ENCODE results near the gene MYCBP. TPM values are rescaled to one million over a fixed set of nuclear protein-coding genes. Genes with fewer than 3 reads are reported as not detected.
A peak's percentile ranks its signal among the peaks of the same experiment; 100 is the strongest.

Gene MYCBP
- total and polyA plus RNA-seq, 8 donors: 2.2 to 111 (median 13.8) TPM

GRCh38 chr1:38892976-38893375, 19.8 kb upstream of the MYCBP start:
- H3K36me3 ChIP-seq: peaks cover 0 to 8% (median 4%) of the 10 kb centered on the region in 4 donors
- no peaks in the 10 kb centered on the region for H3K4me1 ChIP-seq
- no peak overlapping the region for H3K4me3 ChIP-seq
- intact Hi-C loops (cut with DNase I; ENCODE audit: low total_unique reads): no loop called here
- no peak overlapping the region for H3K27ac ChIP-seq
- TF ChIP-seq EP300 (IDR thresholded peaks at IDR 0.05) (no peak), POLR2AphosphoS5 (IDR thresholded peaks at IDR 0.05) (no peak), CTCF (IDR thresholded peaks at IDR 0.05) (no peak)
- H3K9me3 ChIP-seq: no peaks in the 10 kb centered on the region
- no peaks in the 10 kb centered on the region for H3K27me3 ChIP-seq
- DNase-seq: no peak
- 68 to 89% (median 83%) methylated on average over 1 of the region's 1 CpG for WGBS, 5 donors

GRCh38 chr1:38891753-38892152, 18.6 kb upstream of the MYCBP start:
- no peak overlapping the region for H3K4me3 ChIP-seq
- peak in 1 of 2 donors; percentile 14 for DNase-seq
- WGBS, 5 donors: 87 to 97% (median 90%) methylated on average over 1 of the region's 1 CpG
- no peaks in the 10 kb centered on the region for H3K9me3 ChIP-seq
- no peak overlapping the region for H3K27ac ChIP-seq
- no peaks in the 10 kb centered on the region for H3K27me3 ChIP-seq
- intact Hi-C loops (cut with DNase I; ENCODE audit: low total_unique reads): no loop called here
- peaks cover 0 to 13% (median 4%) of the 10 kb centered on the region in 4 donors for H3K36me3 ChIP-seq
- no peaks in the 10 kb centered on the region for H3K4me1 ChIP-seq
- no peak for TF ChIP-seq POLR2A (IDR thresholded peaks at IDR 0.05)

- Histone ChIP-seq H3K36me3 (peaks cover 0 to 13% (median 4%) of the 10 kb centered on the region in 4 donors), H3K4me1 (no peaks in the 10 kb centered on the region), H3K27me3 (no peaks in the 10 kb centered on the region), H3K9me3 (no peaks in the 10 kb centered on the region), H3K4me3 (no peak overlapping the region), H3K27ac (no peak overlapping the region)
- DNase-seq: no peak
- 68 to 93% (median 73%) methylated on average over 5 of the region's 5 CpGs for WGBS, 5 donors
- intact Hi-C loops (cut with DNase I; ENCODE audit: low total_unique reads): no loop called here
- no peak for TF ChIP-seq CTCF (IDR thresholded peaks at IDR 0.05)
- no peak for TF ChIP-seq POLR2AphosphoS5 (IDR thresholded peaks at IDR 0.05)
- TF ChIP-seq EP300 (IDR thresholded peaks at IDR 0.05): no peak
- TF ChIP-seq POLR2A (IDR thresholded peaks at IDR 0.05): no peak
These were observed 16.4 kb upstream of the MYCBP start for GRCh38 chr1:38889589-38889988.

- no peak for DNase-seq
- H3K4me1 ChIP-seq: no peaks in the 10 kb centered on the region
- H3K36me3 ChIP-seq: peaks cover 0 to 13% (median 4%) of the 10 kb centered on the region in 4 donors
- H3K27me3 ChIP-seq: no peaks in the 10 kb centered on the region
- H3K9me3 ChIP-seq: no peaks in the 10 kb centered on the region
- no peak overlapping the region for H3K4me3 ChIP-seq
- no peak for TF ChIP-seq CTCF (IDR thresholded peaks at IDR 0.05)
- no peak for TF ChIP-seq EP300 (IDR thresholded peaks at IDR 0.05)
- no peak for TF ChIP-seq POLR2AphosphoS5 (IDR thresholded peaks at IDR 0.05)
- no peak for TF ChIP-seq POLR2A (IDR thresholded peaks at IDR 0.05)
- intact Hi-C loops (cut with DNase I; ENCODE audit: low total_unique reads): no loop called here
- no peak overlapping the region for H3K27ac ChIP-seq
- WGBS, 5 donors: 80 to 91% (median 87%) methylated on average over 9 of the region's 9 CpGs
These were observed 15.5 kb upstream of the MYCBP start for GRCh38 chr1:38888423-38889333.

GRCh38 chr1:38885092-38885491, 11.9 kb upstream of the MYCBP start:
- H3K36me3 ChIP-seq: peaks cover 0 to 6% (median 0%) of the 10 kb centered on the region in 4 donors
- no peak for DNase-seq
- TF ChIP-seq CTCF (IDR thresholded peaks at IDR 0.05): no peak
- no peak for TF ChIP-seq EP300 (IDR thresholded peaks at IDR 0.05)
- TF ChIP-seq POLR2A (IDR thresholded peaks at IDR 0.05): no peak
- no peak for TF ChIP-seq POLR2AphosphoS5 (IDR thresholded peaks at IDR 0.05)
- no peaks in the 10 kb centered on the region for H3K4me1 ChIP-seq
- no peaks in the 10 kb centered on the region for H3K27me3 ChIP-seq
- intact Hi-C loops (cut with DNase I; ENCODE audit: low total_unique reads): no loop called here
- no peak overlapping the region for H3K4me3 ChIP-seq
- 94 to 99% (median 97%) methylated on average over 2 of the region's 2 CpGs for WGBS, 5 donors
- no peak overlapping the region for H3K27ac ChIP-seq
- no peaks in the 10 kb centered on the region for H3K9me3 ChIP-seq
